ENCODE data around the gene CDK11B. TPM values are rescaled to one million over a fixed set of nuclear protein-coding genes. Genes with fewer than 3 reads are reported as not detected.

The CDK11B gene
- total RNA-seq, 1 donor from 2014 or later, result 24.3 TPM

DNA sequence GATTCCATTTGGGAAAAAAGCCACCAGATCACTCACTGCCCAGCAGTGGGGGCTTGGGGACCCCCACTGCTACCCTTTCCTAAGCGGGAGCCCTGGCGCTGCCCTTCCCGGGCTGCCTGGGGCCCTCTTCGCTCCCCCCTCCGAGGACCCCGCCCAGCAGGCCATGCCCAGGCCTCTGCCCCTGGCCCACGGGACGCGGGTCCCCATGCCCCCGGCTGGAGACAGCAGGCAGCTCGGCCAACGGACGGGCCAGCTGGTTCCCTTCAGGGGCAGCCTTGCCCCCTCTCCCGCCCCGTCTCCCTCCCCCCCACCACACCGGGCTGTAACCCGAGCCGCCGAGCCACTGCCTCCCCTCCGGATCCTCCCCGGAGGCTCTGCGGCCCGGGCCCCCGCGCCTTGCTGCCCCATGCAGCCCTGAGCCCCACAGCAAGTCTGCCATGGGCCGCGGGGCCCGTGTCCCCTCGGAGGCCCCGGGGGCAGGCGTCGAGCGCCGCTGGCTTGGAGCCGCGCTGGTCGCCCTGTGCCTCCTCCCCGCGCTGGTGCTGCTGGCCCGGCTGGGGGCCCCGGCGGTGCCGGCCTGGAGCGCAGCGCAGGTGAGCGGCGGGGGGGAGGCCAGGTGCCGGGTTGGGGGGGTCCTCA lies 26.9 kb downstream of the CDK11B start, which contains the start of gene MMP23B:
MMP23B (plus strand) TSS at position 392 of the 639 bp plus-strand sequence; CDS start at position 438, 46 bp downstream.
- peak; percentile 26 for DNase-seq
- peak within 1 kb of the TSS; percentile 84 for H3K27ac ChIP-seq (replicated peaks)
- TF ChIP-seq, protein P1, sequence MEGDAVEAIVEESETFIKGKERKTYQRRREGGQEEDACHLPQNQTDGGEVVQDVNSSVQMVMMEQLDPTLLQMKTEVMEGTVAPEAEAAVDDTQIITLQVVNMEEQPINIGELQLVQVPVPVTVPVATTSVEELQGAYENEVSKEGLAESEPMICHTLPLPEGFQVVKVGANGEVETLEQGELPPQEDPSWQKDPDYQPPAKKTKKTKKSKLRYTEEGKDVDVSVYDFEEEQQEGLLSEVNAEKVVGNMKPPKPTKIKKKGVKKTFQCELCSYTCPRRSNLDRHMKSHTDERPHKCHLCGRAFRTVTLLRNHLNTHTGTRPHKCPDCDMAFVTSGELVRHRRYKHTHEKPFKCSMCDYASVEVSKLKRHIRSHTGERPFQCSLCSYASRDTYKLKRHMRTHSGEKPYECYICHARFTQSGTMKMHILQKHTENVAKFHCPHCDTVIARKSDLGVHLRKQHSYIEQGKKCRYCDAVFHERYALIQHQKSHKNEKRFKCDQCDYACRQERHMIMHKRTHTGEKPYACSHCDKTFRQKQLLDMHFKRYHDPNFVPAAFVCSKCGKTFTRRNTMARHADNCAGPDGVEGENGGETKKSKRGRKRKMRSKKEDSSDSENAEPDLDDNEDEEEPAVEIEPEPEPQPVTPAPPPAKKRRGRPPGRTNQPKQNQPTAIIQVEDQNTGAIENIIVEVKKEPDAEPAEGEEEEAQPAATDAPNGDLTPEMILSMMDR (IDR thresholded peaks at IDR 0.05; ENCODE audit: borderline replicate concordance), result no peak
- no peaks in the 10 kb centered on the region for H3K9me3 ChIP-seq (replicated peaks)
- peaks cover 34% of the 10 kb centered on the region for H3K36me3 ChIP-seq
- peaks cover 21% of the 10 kb centered on the region for H3K4me1 ChIP-seq
- H3K27me3 ChIP-seq (ENCODE audit: low read depth), result peaks cover 34% of the 10 kb centered on the region
- H3K4me3 ChIP-seq, result peak within 1 kb of the TSS; percentile 57
- intact Hi-C loops (cut with micrococcal nuclease), result no loop called here

DNA sequence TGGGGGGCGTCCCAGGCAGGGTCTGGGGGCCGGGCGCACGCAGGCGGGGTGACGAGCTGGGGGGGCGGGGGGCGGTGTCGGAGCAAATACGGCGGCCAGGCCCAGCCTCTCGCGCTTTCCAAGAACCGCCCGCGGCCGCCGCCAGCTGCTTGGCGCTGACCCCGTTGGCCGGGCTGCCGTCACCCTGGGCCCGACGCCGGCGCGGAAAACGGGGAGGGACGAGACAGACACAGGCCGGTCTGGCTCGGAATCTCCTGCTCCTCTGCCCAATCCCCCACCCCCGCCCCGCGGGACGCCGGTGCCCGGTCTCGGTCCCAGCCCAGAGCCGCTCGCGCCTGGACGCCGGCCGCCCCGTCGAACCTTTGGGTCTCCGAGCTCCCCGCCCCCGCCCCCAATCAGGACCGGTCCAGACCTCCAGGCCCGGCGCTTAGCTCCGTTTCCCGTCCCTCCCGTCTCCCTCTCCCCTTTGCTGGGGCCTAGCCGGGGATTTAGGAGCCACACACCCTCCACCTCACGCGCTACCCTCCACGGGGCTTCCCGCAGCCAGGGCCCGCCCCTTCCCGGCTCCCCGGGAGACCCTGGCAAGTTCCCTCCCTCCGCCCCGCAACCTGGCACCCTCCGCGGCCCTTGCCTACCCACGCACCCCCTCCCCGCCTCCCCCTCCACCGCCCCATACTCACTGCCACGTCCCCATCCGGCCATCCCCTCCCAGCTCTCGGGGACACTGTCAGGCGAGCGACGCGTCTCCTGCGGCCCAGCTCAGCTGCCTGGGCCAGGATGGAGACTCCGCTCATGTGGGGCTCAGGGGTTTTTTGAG lies 27.6 kb downstream of the CDK11B start:
- Histone ChIP-seq H3K9me3 (replicated peaks) (no peaks in the 10 kb centered on the region), H3K27me3 (ENCODE audit: low read depth) (peaks cover 34% of the 10 kb centered on the region), H3K4me3 (peak overlapping the region; percentile 57), H3K36me3 (peaks cover 31% of the 10 kb centered on the region), H3K27ac (replicated peaks) (peak overlapping the region; percentile 84), H3K4me1 (peaks cover 25% of the 10 kb centered on the region)
- TF ChIP-seq, protein P1 (IDR thresholded peaks at IDR 0.05; ENCODE audit: borderline replicate concordance), result no peak
- intact Hi-C loops (cut with micrococcal nuclease), result no loop called here
- DNase-seq, result peak; percentile 83

DNA sequence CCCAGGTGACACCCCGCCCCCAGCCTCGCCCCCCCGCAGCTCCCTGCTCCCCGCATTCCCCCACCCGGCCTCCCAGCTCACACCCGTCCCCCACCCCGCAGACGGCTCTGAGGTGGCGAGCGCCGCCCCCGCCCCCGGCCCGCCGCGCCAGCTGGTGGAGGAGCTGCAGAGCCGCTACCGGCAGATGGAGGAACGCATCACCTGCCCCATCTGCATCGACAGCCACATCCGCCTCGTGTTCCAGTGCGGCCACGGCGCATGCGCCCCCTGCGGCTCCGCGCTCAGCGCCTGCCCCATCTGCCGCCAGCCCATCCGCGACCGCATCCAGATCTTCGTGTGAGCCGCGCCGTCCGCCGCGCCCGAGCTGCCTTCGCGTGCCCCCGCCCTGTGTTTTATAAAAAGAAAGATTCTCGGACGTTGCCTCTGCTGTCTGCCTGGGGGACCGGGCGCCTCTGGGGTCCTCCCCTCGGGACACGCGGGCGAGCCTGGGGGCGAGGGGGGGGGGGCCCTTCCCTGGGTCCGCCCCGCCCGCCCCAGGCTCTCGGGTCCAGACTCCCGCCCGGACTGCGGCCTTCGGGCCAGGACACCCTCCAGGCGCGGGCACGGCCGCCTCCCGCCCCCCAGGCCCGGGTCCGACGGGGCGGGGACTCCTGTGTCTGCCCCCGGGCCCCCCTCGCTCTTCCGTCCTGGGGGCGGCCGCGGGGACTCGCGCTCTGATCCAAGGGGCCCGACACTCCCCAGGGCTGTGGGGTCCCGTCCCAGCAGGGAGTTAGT lies 28.4 kb downstream of the CDK11B start:
- peaks cover 31% of the 10 kb centered on the region for H3K36me3 ChIP-seq
- H3K4me1 ChIP-seq, result peaks cover 31% of the 10 kb centered on the region
- peak; percentile 69 for DNase-seq
- H3K27ac ChIP-seq (replicated peaks), result peak overlapping the region; percentile 84
- peak overlapping the region; percentile 57 for H3K4me3 ChIP-seq
- peaks cover 34% of the 10 kb centered on the region for H3K27me3 ChIP-seq (ENCODE audit: low read depth)
- TF ChIP-seq, protein P1 (IDR thresholded peaks at IDR 0.05; ENCODE audit: borderline replicate concordance), result no peak
- intact Hi-C loops (cut with micrococcal nuclease), result no loop called here
- no peaks in the 10 kb centered on the region for H3K9me3 ChIP-seq (replicated peaks)

DNA sequence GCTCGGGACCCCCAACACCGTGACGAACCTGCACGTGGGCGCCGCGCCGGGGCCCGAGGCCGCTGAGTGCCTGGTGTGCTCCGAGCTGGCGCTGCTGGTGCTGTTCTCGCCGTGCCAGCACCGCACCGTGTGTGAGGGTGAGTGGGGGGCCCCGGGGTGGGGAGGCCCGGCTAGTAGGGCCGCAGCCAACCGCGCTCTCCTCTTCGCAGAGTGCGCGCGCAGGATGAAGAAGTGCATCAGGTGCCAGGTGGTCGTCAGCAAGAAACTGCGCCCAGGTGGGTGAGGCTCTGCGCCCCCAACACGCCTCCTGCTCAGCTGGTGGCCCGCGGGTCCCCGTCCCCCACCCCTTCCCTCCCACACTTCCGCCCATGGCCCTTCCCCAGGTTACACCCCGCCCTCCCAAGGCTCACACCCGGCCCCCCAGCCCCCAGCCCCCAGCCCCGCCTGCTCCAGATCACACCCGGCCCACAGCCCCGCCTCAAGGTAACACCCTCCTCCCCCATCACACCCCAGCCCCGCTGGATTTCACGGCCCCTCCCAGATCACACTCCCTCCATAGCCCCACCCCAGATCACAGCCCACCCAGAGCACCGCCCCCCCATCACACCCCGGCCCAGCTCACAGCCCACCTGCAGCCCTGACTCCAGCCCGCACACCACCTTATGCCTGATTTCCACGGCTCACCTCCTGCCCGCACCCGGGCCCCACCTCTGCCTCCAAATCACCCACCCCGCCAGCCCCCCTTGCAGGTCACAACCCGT lies 29.2 kb downstream of the CDK11B start:
- Histone ChIP-seq H3K4me1 (peaks cover 39% of the 10 kb centered on the region), H3K27ac (replicated peaks) (no peak overlapping the region), H3K27me3 (ENCODE audit: low read depth) (peaks cover 34% of the 10 kb centered on the region), H3K9me3 (replicated peaks) (no peaks in the 10 kb centered on the region), H3K36me3 (peaks cover 31% of the 10 kb centered on the region), H3K4me3 (no peak overlapping the region)
- TF ChIP-seq, protein P1 (IDR thresholded peaks at IDR 0.05; ENCODE audit: borderline replicate concordance), result no peak
- no peak for DNase-seq
- intact Hi-C loops (cut with micrococcal nuclease), result no loop called here

All from left ventricle myocardium inferior (tissue), 1 donor.